ENCODE measurements around the gene CCDC197.

Gene CCDC197

DNA sequence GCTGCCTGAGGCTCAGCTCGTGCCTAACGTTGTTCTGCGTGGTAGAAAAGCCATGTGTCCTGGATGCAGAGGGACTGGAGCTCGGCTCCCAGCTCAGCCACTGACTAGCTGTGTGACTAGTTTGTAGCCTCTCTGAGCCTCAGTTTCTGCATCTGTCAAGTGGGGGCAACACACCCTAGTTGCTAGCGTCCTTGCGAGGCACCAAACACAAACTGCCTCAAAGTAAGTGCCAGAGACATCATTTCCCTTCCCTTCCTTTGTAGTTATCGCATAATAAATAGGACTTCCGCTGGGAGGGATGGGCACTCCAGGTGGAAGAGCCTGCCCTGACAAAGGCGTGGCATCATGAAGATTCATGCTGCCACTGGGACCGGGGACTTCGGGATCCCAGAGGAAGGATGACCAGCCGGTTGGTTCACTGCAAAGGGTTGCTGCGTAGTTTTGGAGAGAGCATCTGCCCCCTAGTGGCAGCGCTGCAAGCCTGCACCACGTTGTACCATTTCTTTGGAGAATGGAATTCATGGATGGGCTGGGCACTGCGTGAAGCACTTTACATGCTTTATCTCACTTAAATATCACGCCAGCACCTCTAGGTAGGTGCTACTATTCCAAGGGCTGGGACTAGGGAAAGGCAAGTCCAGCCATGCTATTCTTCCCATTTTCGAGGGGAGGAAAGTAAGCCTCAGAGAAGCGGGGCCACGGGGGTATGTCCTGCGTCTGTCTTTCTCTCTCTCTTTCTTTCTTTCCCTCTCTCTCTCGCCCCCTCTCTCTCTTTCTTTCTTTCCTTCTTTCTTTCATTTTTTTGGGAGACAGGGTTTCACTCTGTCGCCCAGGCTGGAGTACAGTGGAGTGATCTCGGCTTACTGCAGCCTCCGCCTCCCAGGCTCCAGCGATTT lies 4.6 kb downstream of the CCDC197 start:
- DNase-seq, result peak; percentile 88

DNA sequence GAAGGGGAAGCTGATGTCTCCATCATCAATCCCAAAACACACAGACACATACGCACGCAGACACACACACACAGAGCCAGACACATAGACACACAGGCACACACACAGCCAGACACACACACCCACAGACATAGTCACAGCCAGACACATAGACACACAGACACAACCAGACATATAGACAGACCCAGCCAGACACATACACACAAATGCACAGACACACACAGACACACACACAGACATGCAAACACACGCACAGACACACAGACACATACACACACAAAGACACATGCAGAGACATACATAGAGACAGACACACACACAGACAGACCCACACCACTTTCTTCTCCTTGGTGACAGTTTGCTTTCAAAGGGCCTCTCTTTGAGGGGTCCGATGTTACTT lies 6.3 kb downstream of the CCDC197 start:
- no peak for DNase-seq

DNA sequence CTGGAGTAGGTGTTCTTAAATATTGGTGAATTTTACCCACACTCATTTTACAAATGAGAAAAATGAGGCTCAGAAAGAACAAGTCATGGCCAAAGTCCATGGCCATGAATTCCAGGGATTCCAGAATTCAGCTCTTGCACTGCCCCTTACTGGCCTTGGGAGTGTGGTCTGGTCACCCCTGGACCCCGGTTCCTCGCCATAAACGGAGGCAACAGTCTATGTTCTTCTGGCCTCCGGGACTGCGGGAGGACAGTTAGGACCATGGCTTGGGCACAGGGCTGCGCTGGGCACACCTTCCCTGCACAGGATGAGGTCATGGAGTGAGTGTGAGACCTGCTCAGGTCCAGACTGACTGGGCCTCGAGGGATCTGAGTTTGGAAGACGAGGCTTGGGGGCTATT lies 6.9 kb downstream of the CCDC197 start:
- DNase-seq, result no peak

DNA sequence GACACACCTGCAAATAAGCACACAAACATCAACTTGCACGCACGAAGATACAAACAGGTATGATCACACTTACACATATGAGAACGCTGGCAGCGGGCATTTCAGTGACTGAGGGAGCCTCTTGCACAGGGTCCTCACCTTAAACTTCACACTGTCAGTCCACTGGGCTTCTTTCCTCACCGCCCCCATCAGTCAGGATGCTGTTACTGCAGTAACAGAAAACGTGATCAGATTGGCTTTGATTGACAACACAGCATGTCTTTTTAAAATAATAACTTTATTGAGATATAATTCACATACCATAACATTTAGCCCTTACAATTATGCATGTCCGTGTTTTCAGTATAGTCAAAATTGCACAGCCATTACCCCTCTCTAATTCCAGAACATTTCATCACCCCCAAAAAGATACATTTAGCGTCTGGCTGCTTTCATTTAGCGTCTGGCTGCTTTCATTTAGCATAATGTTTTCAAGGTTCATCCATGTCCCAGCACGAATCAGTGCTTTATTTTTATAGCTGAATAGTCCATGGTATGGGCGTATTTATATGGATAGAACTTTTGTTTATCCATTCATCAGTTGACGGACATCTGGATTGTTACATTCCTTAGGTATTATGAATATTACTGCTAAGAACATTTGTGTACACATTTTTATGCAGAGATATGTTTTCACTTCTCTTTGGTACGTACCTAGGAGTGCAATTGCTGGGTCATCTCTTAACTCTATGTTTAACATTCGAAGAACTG lies 8.4 kb downstream of the CCDC197 start:
- DNase-seq, result no peak

DNA sequence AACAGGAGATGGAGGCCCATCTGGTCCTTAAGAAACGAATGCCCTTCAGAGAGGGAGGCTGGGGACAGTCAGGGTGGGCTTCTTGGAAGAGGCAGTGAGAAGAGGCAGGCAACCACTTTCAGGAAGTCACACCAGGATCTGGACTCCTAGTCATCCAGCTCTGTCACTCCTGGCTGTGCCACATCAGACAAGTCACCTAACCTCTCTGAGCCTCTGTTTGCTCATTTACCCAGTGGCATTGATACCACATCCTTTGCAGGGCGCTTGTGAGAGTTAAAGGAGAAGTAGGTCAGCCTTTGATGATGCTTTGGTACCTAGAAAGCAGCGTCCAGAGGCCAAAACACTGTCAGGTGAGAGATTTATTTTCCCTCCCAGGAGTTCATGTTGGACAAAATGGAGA lies 11.1 kb downstream of the CCDC197 start:
- no peak for DNase-seq

DNA sequence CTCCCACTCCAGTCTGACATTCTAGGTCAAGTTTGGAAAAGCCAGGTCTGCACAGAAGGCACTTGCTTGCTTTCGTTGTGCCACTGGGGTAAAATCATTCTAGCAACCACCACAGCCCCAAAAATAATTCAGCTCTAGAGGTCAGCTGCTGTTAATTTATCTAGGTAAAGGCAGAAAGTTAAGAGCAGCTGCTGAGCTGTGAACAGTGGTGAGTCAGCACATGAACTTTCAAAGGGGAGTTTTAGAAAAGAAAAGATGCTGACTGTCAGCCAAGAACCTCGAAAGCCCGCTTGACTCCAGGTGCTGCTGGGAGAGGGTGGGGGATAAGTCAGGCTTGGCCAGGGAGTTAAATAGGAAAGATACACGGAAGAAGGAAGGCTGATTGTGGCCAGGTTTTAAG lies 12.7 kb downstream of the CCDC197 start:
- no peak for DNase-seq

DNA sequence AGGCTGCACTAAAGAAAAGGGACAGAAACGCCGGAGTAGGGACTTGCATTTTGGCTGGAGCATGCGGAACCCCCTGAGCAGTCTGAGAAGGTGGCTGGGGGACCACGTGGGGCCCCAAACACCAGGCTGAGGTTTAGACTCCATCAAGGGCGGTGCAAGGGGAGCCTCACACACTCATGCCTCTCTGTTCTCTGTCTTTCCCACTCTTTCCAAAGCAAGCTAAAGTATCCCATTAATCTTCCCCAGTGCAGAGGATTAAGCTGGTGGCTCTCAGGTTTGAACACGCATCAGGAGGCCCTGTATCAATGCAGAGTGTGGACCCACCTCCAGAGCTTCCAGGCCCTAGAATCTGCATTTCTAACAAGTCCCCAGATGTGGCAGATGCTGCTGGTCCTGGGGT lies 13.5 kb downstream of the CCDC197 start:
- no peak for DNase-seq

DNA sequence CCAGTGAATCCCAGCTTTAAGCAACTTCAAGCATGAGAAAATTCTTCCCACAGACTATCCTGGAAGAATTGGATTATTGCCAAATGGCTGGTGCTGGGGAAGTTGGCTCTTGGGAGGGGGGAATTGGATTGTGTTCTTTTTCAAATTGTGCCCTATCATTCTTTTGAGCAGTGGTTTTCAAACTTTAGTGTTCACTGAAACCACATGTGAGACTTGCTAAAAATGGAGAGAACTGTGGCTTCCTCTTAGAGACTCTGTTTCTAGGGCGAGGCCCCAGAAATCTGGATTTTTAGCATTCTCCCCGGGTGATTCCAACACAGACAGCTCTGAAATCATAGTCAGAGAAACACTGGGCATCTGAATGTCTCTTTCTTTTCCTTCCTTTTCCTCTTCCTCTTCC lies 14.7 kb downstream of the CCDC197 start:
- no peak for DNase-seq

DNA sequence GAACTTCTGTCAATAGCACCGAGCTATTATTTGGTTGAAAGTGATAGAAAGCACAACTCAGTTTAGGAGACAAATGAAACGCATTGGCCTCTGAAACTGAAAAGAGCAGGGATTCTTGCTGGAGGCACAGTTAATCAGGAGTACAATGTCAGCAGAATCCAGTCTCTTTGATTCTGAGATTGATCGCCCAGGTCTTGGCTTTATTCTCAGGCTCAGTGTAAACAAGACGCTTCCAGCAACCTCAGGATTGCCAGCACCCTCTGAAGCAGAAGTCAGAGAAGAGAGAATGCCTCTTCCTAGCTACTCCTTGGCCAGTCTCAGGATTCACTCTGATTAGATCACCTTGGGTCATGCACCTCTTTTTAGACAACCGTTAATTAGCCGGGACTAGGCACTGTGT lies 17.3 kb downstream of the CCDC197 start:
- no peak for DNase-seq

DNA sequence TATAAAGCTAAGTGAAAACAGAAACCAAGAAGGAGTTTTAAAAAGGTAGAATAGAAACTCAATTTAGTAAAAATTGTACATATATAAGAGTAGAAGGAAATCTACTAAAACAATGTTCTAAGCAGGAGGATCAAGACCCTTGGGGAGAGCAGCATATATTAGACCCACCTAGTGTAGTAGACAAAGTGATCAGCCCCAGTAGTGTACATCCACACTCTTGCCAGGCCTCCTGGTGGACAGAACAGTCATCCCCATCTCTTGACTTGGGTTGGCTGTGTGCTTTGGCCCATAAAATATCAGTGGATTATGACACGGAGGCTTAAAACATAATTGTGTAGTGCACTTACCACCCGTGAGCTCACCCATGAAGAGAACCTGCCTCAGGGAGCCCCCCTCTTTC lies 18.1 kb downstream of the CCDC197 start:
- no peak for DNase-seq

DNA sequence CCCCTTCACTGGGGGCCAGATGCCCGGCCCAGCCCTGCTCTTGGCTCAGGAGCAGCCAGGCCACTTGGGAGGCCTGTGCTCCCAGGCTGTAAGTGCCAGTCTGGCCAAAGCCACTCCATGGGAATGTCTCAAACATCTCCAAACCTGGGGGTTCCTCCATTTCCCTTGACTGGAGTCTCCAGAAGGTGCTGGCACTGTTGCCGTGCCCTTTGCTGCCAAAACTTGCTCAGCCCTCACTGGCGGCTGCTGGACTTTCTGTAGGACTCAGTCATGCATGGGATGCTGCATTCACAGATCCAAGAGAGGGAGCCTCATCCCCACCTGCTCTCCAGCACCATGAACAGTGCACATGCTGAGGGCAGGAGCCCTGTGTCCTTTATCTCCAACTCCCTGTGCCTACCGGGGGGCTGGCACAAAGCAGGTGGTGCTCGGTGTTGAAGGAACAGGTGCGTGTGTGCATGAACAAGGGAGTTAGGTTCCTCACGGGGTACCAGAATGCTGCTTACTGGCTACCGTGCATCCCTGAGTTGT lies 19.4 kb downstream of the CCDC197 start:
- no peak for DNase-seq

DNA sequence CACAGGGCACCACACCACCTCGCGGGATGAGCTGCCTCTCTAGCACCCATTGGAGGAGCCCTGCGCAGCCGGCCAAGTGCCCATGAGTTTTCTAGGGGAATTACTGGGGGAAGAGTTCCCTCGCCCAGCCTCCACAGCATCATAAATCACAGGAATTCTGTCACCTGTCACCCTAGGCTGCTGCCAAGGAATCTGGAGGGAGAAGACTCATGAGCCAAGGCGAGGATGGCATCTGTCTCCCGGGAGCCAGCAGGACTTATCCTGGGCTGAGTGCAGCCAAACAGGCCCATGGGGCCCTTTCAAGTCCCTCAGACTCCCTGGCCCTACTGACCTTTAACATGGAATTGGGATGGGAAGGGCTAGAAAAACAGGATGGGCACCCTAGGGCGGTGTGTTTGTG lies 21.2 kb downstream of the CCDC197 start:
- no peak for DNase-seq

DNA sequence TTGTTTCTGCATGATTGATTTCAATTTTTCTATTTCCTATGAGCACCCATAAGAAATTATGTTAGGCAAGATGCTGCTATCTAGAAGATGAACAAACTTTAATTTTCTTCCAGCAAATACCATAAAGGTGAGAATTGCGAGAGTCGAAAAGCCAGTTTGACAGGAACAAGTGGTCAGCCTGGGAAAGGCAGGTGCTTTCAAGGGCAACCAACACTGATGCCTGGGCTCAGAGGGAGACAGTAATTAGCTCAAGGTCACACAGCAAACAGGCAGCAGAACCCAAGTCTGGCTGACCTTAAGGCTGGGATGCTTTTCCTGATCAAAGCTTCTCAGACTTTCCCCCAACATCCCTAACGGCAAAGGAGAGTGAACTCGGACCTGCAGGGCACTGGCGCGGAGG lies 22.2 kb downstream of the CCDC197 start:
- no peak for DNase-seq

DNA sequence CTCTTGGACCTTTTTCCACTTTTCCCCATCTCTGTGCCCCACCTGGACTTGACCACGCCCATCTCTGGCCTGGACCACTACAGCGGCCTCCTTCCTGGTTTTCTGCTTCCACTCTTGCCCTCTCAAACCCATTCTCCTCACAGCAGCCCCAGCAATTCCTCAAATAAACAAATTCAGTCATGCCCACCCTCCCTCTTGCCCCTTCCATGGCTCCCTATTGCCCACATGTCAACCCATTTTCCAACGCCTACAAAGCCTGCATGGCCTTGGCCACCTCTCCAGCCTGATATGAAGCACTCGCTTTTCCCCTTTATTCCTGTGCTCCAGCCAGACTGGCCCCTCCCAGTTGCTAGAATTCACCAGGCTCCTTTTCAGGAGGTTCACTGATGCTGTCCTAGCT lies 23.2 kb downstream of the CCDC197 start:
- no peak for DNase-seq

DNA sequence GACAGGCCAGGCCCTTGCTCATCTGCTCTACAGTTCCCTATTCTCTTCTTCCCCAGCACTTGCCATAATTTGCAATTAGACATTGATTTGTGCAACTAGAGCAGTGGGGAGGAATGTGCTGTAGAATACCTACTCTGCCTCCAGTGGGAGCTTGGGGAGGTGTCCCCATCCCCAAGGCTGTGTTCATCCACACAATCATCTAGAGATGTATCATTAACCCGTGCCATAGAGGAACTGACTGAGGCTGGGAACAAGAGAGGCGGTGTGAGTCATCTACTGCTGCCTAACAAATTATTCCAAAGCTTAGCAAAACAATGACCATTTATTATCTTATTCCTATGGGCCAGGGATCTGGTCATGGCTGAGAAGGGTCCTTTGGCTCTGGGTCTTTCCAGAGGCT lies 23.9 kb downstream of the CCDC197 start:
- no peak for DNase-seq

DNA sequence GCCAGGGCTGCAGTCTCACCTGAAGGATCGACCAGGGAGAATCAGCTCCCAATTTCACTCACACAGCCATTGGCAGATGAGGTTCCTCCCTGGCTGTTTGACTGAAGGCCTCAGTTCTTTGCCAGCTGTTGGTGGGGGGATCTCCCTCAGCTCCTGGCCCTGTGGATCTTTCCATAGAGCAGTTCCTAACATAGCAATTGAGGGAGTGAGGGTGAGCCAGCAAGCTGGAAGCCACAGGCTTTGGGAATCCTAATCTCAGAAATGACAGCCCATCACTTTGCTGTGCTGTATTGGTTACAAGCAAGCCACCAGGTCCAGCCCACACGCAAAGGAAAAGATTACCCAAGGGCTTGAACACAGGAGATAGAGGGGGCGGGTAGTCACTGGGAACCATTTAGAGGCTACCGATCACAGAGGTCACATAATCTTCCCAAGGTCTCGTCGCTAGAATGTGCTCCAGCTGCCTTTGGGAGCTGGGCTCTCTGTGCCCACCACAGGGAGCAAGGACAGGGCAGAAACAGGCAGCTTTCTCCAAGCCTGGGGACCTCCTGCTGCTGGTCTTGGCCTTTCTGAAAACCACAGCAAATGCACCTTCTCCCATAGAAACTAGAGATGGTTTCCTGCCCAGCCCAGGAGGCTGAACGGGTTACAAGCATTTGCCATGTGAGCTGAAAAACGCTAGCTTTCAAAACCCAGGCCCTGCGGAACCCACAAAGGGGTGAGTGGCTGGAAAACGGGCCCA lies 24.5 kb downstream of the CCDC197 start:
- no peak for DNase-seq

DNA sequence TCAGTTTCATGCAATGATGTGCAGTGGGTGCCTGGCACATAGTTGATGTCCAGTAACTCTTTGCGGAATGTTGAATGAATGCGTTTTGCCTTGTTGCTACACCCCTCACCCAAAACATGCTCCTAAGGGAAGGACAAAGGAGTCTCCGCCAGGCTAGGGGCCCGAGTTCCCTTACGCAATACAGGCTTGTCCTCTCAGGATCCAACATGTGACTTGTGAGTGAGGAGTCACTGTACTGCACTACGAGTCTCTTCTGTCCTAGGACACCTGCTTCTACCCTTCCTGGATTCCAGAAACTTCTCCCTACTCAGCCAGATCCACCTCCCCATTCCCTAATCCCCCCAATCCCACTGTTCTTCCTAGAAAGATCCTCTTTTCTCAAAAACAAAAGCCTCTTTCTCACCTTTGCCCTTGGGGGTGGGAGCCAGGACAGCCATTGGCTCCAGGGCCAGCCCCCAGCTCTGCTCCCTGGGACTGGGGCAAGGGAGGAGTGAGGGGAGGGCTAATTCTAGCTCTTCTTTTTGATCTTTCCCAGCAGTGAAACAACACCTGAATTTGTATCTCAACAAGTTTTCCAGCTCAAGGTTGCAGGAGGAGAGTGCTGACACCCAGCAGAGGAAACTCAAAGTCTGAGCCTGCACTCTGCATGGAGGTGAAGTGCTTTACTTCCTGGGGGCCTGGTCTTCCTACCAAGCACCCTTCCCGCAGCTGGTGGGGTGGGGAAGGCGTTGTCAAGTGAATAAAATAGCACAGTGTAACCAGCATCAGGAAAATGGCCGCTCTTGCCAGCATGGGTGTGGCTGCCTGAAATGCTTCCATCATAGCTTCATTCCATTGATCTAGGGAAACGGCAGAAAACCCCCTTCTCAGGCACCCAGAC lies 25.7 kb downstream of the CCDC197 start:
- no peak for DNase-seq

DNA sequence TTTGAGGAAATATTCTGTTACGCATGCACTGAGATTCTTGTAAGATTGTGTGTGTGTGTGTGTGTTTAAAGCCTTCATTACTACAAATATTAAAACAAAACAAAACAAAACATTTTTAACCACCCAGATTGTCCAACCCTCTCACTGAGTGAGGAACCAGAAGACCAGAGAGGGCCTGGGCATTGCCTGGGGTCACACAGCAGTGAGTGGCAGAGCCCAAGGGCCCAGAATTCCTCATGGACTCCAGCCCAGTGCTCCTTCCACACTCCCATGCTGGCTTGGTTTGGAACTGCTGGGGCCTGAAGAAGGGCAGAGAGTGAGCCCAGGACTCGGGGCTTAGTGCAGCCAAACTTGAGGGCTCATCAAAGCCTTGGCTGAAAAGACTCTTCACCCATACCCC lies 27.4 kb downstream of the CCDC197 start:
- DNase-seq, result no peak

DNA sequence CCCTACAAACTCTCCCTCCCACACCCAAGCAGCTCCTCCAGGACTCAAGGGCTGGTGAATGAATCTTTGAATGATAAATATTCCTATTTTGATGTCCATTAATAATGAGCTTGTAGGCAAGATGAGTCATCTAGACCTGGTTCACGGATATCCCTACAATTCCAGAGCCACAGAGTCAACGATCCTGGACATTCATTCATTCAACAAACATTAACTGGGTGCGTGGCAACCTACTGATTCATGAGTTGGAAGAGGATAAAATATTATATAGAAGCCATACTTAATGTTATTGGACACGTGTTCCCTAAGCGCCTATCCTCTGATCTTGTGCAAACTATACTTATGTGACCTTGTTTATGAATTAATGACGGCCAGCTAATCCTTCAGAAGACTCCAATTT lies 28.6 kb downstream of the CCDC197 start:
- DNase-seq, result no peak

DNA sequence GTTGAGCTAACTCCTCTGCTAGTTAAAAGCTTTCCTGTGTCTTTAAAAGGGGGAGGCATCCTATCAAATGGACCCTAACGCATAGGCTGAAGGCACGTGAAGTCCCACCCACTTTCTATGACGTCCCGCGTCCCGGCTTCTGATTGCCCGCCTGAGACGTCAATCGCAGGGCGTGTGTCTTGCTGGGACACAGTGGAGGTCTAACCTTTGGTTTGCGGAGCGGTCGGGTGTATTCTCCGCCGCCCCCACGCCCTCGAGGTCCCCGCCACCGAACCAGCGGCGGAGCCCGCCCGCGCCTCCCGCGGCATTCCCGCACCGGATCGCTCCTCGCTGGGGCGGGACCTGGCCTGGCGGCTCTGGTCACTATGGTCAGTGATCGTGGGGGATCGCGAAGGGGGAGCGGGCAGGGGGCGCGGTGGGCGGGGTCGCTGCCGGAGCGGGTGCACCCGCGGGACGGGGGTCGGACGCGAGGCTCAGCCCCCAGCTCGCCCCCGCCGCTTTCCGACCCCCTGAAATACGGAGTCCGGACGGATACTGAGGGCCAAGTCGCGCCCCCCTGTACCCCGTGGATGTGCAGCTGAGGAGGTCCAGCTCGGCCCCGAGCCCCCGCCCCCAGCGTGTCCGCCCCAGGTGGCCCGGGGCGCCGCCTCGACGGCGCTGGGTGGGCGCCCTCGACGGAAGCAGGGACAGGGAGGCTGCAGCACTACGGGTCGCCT lies 29.2 kb downstream of the CCDC197 start, which contains the start of gene OTUB2:
Gene OTUB2, plus strand, starts transcription at position 168 of the 716 bp plus-strand sequence. Its CDS starts 198 bp downstream, at position 366.
- peak; percentile 99 for DNase-seq

DNA sequence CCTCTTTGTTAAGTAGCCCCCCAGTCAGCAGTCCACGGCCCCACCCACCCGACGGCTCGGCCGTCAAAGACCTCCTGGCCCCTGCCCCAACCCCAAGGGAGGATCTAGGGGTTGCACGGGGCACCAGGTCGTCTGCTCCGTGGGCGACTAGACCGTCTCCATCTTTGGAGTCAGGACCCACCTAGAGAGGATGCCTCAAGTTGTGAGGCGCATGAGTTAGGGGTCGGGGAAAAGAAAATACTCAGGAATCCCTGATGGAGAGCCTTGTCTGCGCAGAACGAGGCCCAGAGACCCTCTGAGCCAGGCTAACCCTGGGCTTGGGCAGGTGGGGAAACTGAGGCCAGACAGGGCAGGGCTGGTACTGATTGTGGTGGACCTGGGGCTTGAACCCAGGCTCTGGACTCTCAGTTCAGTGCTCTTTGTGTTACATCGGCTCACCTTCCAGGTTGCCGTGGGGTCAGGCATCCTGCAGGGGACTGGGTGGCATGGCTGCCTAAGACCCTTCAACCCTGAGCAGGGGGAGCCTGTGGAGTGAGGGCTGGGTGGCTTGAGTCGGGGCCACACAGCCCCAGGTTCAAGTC lies 29.9 kb downstream of the CCDC197 start:
- no peak for DNase-seq

Data from activated CD8-positive, alpha-beta memory T cell treated with anti-CD3 and anti-CD28 coated beads for 24 hours (primary cell).